Measurements from ENCODE around the gene COQ3. TPM values are rescaled to one million over a fixed set of nuclear protein-coding genes. Genes with fewer than 3 reads are reported as not detected.

The COQ3 gene
- total RNA-seq, 1 donor from 2014 or later: 5.0 TPM

GRCh38 chr6:99348288-99349170 is 45.5 kb downstream of the COQ3 start:
- Mint-ChIP-seq H3K27ac (ENCODE audit: unreplicated experiment) (no peak overlapping the region), H3K4me3 (ENCODE audit: unreplicated experiment) (peak overlapping the region; percentile 85), H3K36me3 (ENCODE audit: low read depth, unreplicated experiment) (peaks cover 3% of the 10 kb centered on the region), H3K27me3 (ENCODE audit: low read depth, unreplicated experiment) (peaks cover 5% of the 10 kb centered on the region), H3K9me3 (ENCODE audit: unreplicated experiment) (no peaks in the 10 kb centered on the region), H3K4me1 (ENCODE audit: low read depth, unreplicated experiment) (peaks cover 11% of the 10 kb centered on the region)
- Histone ChIP-seq H3K36me3 (ENCODE audit: insufficient read depth, low read length) (no peaks in the 10 kb centered on the region), H3K4me1 (ENCODE audit: insufficient read depth, low read length) (peaks cover 12% of the 10 kb centered on the region), H3K4me3 (ENCODE audit: insufficient read depth, low read depth, low read length) (peak overlapping the region; percentile 66), H3K9me3 (ENCODE audit: insufficient read depth, low read depth, low read length) (no peaks in the 10 kb centered on the region), H2AFZ (ENCODE audit: low read depth, low read length) (peak overlapping the region; percentile 95), H3K27ac (ENCODE audit: low read depth, low read length) (no peak overlapping the region), H3K4me2 (ENCODE audit: low read length) (peak overlapping the region; percentile 93), H3K9ac (ENCODE audit: low read length) (peak overlapping the region; percentile 80), H4K20me1 (ENCODE audit: insufficient read depth, low read length) (no peaks in the 10 kb centered on the region), H3K27me3 (ENCODE audit: insufficient read depth, low read length) (no peaks in the 10 kb centered on the region), H3K79me2 (ENCODE audit: insufficient read depth, low read length) (no peaks in the 10 kb centered on the region)
- no peak for DNase-seq (ENCODE audit: low read depth)
- FAIRE-seq: no peak
- TF ChIP-seq EZH2 (IDR thresholded peaks at IDR 0.05; ENCODE audit: insufficient read depth, low read length) (no peak), CTCF (IDR thresholded peaks at IDR 0.05; ENCODE audit: insufficient read depth, low read depth, low read length) (no peak)

GRCh38 chr6:99347804-99348203 is 46.2 kb downstream of the COQ3 start:
- no peaks in the 10 kb centered on the region for H3K9me3 Mint-ChIP-seq (ENCODE audit: unreplicated experiment)
- H3K27ac Mint-ChIP-seq (ENCODE audit: unreplicated experiment): no peak overlapping the region
- Histone ChIP-seq H2AFZ (ENCODE audit: low read depth, low read length) (no peak overlapping the region), H3K4me2 (ENCODE audit: low read length) (peak overlapping the region; percentile 93), H3K9ac (ENCODE audit: low read length) (no peak overlapping the region), H3K36me3 (ENCODE audit: insufficient read depth, low read length) (no peaks in the 10 kb centered on the region), H3K4me3 (ENCODE audit: insufficient read depth, low read depth, low read length) (no peak overlapping the region), H3K9me3 (ENCODE audit: insufficient read depth, low read depth, low read length) (no peaks in the 10 kb centered on the region), H3K27ac (ENCODE audit: low read depth, low read length) (no peak overlapping the region), H3K4me1 (ENCODE audit: insufficient read depth, low read length) (peaks cover 12% of the 10 kb centered on the region), H3K27me3 (ENCODE audit: insufficient read depth, low read length) (no peaks in the 10 kb centered on the region), H4K20me1 (ENCODE audit: insufficient read depth, low read length) (no peaks in the 10 kb centered on the region), H3K79me2 (ENCODE audit: insufficient read depth, low read length) (no peaks in the 10 kb centered on the region)
- TF ChIP-seq EZH2 (IDR thresholded peaks at IDR 0.05; ENCODE audit: insufficient read depth, low read length) (no peak), CTCF (IDR thresholded peaks at IDR 0.05; ENCODE audit: insufficient read depth, low read depth, low read length) (no peak)
- H3K4me3 Mint-ChIP-seq (ENCODE audit: unreplicated experiment): peak overlapping the region; percentile 85
- peaks cover 11% of the 10 kb centered on the region for H3K4me1 Mint-ChIP-seq (ENCODE audit: low read depth, unreplicated experiment)
- peaks cover 3% of the 10 kb centered on the region for H3K36me3 Mint-ChIP-seq (ENCODE audit: low read depth, unreplicated experiment)
- FAIRE-seq: no peak
- DNase-seq (ENCODE audit: low read depth): no peak
- H3K27me3 Mint-ChIP-seq (ENCODE audit: low read depth, unreplicated experiment): peaks cover 5% of the 10 kb centered on the region

- Mint-ChIP-seq H3K27ac (ENCODE audit: unreplicated experiment) (no peak overlapping the region), H3K4me1 (ENCODE audit: low read depth, unreplicated experiment) (peaks cover 11% of the 10 kb centered on the region), H3K9me3 (ENCODE audit: unreplicated experiment) (no peaks in the 10 kb centered on the region)
Observed at GRCh38 chr6:99346595-99346994, 47.4 kb downstream of the COQ3 start.

More at GRCh38 chr6:99346595-99346994, 47.4 kb downstream of the COQ3 start:
- H3K27me3 Mint-ChIP-seq (ENCODE audit: low read depth, unreplicated experiment): peaks cover under 1% of the 10 kb centered on the region
- no peaks in the 10 kb centered on the region for H3K27me3 ChIP-seq (ENCODE audit: insufficient read depth, low read length)
- TF ChIP-seq CTCF (IDR thresholded peaks at IDR 0.05; ENCODE audit: insufficient read depth, low read depth, low read length): no peak
- no peak for TF ChIP-seq EZH2 (IDR thresholded peaks at IDR 0.05; ENCODE audit: insufficient read depth, low read length)
- H3K4me3 Mint-ChIP-seq (ENCODE audit: unreplicated experiment): no peak overlapping the region
- H3K27ac ChIP-seq (ENCODE audit: low read depth, low read length): no peak overlapping the region
- peaks cover 3% of the 10 kb centered on the region for H3K36me3 Mint-ChIP-seq (ENCODE audit: low read depth, unreplicated experiment)
- no peak overlapping the region for H3K9ac ChIP-seq (ENCODE audit: low read length)
- no peaks in the 10 kb centered on the region for H3K9me3 ChIP-seq (ENCODE audit: insufficient read depth, low read depth, low read length)
- H3K79me2 ChIP-seq (ENCODE audit: insufficient read depth, low read length): no peaks in the 10 kb centered on the region
- FAIRE-seq (no peak), DNase-seq (ENCODE audit: low read depth) (no peak)
- H3K4me3 ChIP-seq (ENCODE audit: insufficient read depth, low read depth, low read length): no peak overlapping the region
- no peaks in the 10 kb centered on the region for H3K36me3 ChIP-seq (ENCODE audit: insufficient read depth, low read length)
- no peak overlapping the region for H2AFZ ChIP-seq (ENCODE audit: low read depth, low read length)
- H3K4me1 ChIP-seq (ENCODE audit: insufficient read depth, low read length): peaks cover 12% of the 10 kb centered on the region
- H3K4me2 ChIP-seq (ENCODE audit: low read length): no peak overlapping the region
- H4K20me1 ChIP-seq (ENCODE audit: insufficient read depth, low read length): no peaks in the 10 kb centered on the region

All from astrocyte (in vitro differentiated cells and primary cell).